CD4-positive, CD25-positive, alpha-beta regulatory T cell (primary cell): ENCODE measurements around the gene SH3D19. TPM values are rescaled to one million over a fixed set of nuclear protein-coding genes. Genes with fewer than 3 reads are reported as not detected.

Experiments used
- ATAC-seq, 2 donors: fragments of 150-1000 bp; cut with Tn5 transposase; one replicate each; pipeline ENCODE4 v1.10.0; 2021; ENCODE audit warnings: low read depth in 2 of 2, moderate number of reproducible peaks in 2 of 2, moderate library complexity in 1 of 2
- DNase-seq, 3 donors: peaks; one replicate each; pipeline versions ENCODE4 v3.0.0 to v3.0.0-alpha.2; 2012 to 2022; ENCODE audit warnings: mixed read lengths in 1 of 3
- H3K27ac ChIP-seq: one replicate; pipeline ENCODE4 v1.7.0; 2013; ENCODE audit warnings: mild to moderate bottlenecking, low read length; ENCODE audit not compliant: insufficient read depth, poor library complexity, severe bottlenecking
- H3K27me3 ChIP-seq: one replicate; pipeline ENCODE4 v1.7.0; 2013; ENCODE audit warnings: low read length; ENCODE audit not compliant: control insufficient read depth, insufficient read depth
- H3K36me3 ChIP-seq: one replicate; pipeline ENCODE4 v1.7.0; 2013; ENCODE audit warnings: mild to moderate bottlenecking, low read length, moderate library complexity; ENCODE audit not compliant: control insufficient read depth, insufficient read depth
- H3K4me1 ChIP-seq: 2 replicates; pipeline ENCODE4 v1.7.0; 2013; ENCODE audit warnings: mild to moderate bottlenecking, low read length; ENCODE audit not compliant: insufficient read depth, control insufficient read depth, poor library complexity, severe bottlenecking
- H3K4me3 ChIP-seq: one replicate; pipeline ENCODE4 v1.7.0; 2013; ENCODE audit warnings: low read depth, mild to moderate bottlenecking, low read length, moderate library complexity
- H3K9me3 ChIP-seq, 2 experiments: 1 replicate in 1 of 2; 2 replicates in 1 of 2; pipeline ENCODE4 v1.7.0; 2013; ENCODE audit warnings: low read length in 2 of 2, mild to moderate bottlenecking in 1 of 2, moderate library complexity in 1 of 2; ENCODE audit not compliant: control insufficient read depth in 2 of 2
- H3K27ac Mint-ChIP-seq, 3 donors: one replicate each; pipeline ENCODE4 v1.8.0; 2020 to 2022; ENCODE audit warnings: mild to moderate bottlenecking in 3 of 3, mixed read lengths in 3 of 3, moderate library complexity in 2 of 3
- H3K27me3 Mint-ChIP-seq: one replicate; pipeline ENCODE4 v1.8.0; 2022; ENCODE audit warnings: mild to moderate bottlenecking, mixed read lengths
- H3K36me3 Mint-ChIP-seq: one replicate; pipeline ENCODE4 v1.8.0; 2020; ENCODE audit warnings: mixed read lengths
- H3K4me1 Mint-ChIP-seq, 4 donors: one replicate each; pipeline ENCODE4 v1.8.0; 2020 to 2022; ENCODE audit warnings: mixed read lengths in 4 of 4, mild to moderate bottlenecking in 1 of 4
- H3K4me3 Mint-ChIP-seq, 4 donors: one replicate each; pipeline ENCODE4 v1.8.0; 2020 to 2022; ENCODE audit warnings: mild to moderate bottlenecking in 4 of 4, mixed read lengths in 4 of 4, moderate library complexity in 3 of 4
- H3K9me3 Mint-ChIP-seq, 7 donors: one replicate each; pipeline ENCODE4 v1.8.0; 2020 to 2022; ENCODE audit warnings: mixed read lengths in 7 of 7, mild to moderate bottlenecking in 3 of 7, moderate library complexity in 2 of 7
- polyA plus RNA-seq, 4 donors: library from polyadenylated mRNA; unstranded; fragments of 300-500 nt; fragmentation: Illumina TruSeq; gene quantifications; one replicate each; pipeline ENCODE4 v1.2.3, GENCODE V29; 2021
- total RNA-seq: library from RNA; stranded (reverse); gene quantifications from one replicate; pipeline ENCODE4 v1.2.3, GENCODE V29; 2022

Gene SH3D19
- total and polyA plus RNA-seq, 5 donors from 2014 or later: 0.37 to 2.4 (median 0.83) TPM; not detected in 1

DNA sequence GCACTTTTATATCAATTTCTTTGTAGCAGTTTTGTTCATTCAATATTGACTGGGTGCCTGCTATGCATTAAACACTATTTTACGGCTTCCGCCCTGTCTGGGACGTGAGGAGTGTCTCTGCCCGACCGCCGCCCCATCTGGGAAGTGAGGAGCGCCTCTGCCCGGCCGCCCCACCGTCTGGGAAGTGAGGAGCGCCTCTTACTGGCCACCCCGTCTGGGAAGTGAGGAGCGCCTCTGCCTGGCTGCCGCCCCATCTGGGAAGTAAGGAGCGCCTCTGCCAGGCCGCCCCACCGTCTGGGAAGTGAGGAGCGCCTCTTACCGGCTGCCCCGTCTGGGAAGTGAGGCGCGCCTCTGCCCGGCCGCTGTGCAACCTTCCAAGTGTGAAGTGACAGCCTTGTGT, 157.8 kb downstream of the SH3D19 start:
- Histone ChIP-seq H3K27me3 (peaks cover 2% of the 10 kb centered on the region), H3K9me3 (no peaks in the 10 kb centered on the region), H3K27ac (no peak overlapping the region), H3K4me3 (no peak overlapping the region), H3K36me3 (no peaks in the 10 kb centered on the region), H3K4me1 (no peaks in the 10 kb centered on the region)
- Mint-ChIP-seq H3K9me3 (no peaks in the 10 kb centered on the region), H3K27ac (no peak overlapping the region), H3K4me1 (no peaks in the 10 kb centered on the region), H3K4me3 (no peak overlapping the region), H3K36me3 (no peaks in the 10 kb centered on the region), H3K27me3 (peaks cover 10% of the 10 kb centered on the region)
- DNase-seq (no peak), ATAC-seq (no peak)

DNA sequence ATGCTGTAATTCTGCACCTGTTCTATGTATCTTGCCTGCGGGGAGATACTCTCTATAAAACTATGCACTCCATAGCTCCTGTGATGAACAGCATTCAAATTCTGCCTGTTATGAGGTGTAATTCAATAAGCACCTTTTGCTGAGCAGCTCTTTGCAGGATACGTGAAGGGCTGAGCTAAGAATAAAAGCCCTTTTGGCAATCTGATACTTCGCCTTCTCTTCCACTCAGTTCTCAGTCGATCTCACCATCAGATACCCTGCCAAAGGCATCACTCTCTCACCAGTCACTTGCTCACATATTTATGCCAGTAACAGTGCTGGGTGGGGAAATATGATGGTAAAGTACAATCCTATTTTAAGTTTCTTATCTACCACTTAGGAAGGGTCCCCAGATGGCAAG, 158.8 kb downstream of the SH3D19 start:
- Mint-ChIP-seq H3K9me3 (no peaks in the 10 kb centered on the region), H3K27ac (no peak overlapping the region), H3K36me3 (no peaks in the 10 kb centered on the region)

DNA sequence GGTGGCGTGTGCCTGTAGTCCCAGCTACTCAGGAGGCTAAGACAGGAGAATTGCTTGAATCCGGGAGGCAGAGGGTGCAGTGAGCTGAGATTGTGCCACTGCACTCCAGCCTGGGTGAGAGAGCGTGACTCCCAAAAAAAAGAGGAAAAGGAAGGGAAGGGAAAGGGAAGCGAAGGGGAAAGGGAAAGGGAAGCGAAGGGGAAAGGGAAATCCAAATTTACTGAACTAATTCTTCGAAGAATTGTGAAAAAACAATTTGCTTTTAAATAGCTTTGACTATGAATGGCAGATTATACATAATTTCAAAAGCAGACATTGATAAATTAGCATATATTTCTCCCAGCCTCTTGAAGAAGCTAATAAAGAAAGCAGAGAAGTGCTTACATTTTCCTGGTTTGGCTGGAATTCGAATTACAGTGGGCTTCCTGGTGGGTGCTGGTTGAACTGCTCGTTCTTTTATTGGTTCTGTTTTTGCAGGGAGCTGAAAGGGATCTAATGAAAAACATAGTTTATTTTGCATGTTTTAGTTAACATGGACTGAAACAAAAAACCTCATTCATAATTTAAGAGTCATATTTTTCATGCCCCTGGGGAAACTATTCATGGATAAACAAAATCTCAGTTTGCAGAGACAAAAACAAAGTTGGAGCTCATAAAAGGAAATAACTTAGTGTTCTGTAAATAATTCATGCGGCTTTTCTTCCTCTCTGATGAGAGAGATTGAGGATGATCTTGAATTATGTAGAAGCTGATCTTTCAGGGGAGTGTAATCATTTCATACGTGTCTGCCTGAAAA, 160.0 kb downstream of the SH3D19 start:
- H3K27ac Mint-ChIP-seq: no peak overlapping the region
- no peaks in the 10 kb centered on the region for H3K36me3 Mint-ChIP-seq
- no peak for ATAC-seq
- H3K9me3 Mint-ChIP-seq: no peaks in the 10 kb centered on the region
- Histone ChIP-seq H3K27me3 (peaks cover 2% of the 10 kb centered on the region), H3K9me3 (no peaks in the 10 kb centered on the region), H3K27ac (no peak overlapping the region), H3K36me3 (no peaks in the 10 kb centered on the region), H3K4me1 (no peaks in the 10 kb centered on the region), H3K4me3 (no peak overlapping the region)
- no peak for DNase-seq
- peaks cover 21% of the 10 kb centered on the region for H3K27me3 Mint-ChIP-seq
- H3K4me1 Mint-ChIP-seq: no peaks in the 10 kb centered on the region
- H3K4me3 Mint-ChIP-seq: no peak overlapping the region

More for the DNA sequence above, 158.8 kb downstream of the SH3D19 start:
- no peaks in the 10 kb centered on the region for H3K4me1 Mint-ChIP-seq
- ATAC-seq (no peak), DNase-seq (no peak)
- H3K27me3 Mint-ChIP-seq: peaks cover 16% of the 10 kb centered on the region
- H3K4me3 Mint-ChIP-seq: no peak overlapping the region
- peaks cover 2% of the 10 kb centered on the region for H3K27me3 ChIP-seq
- H3K9me3 ChIP-seq: no peaks in the 10 kb centered on the region
- H3K27ac ChIP-seq: no peak overlapping the region
- no peaks in the 10 kb centered on the region for H3K36me3 ChIP-seq
- H3K4me3 ChIP-seq: no peak overlapping the region
- H3K4me1 ChIP-seq: no peaks in the 10 kb centered on the region

DNA sequence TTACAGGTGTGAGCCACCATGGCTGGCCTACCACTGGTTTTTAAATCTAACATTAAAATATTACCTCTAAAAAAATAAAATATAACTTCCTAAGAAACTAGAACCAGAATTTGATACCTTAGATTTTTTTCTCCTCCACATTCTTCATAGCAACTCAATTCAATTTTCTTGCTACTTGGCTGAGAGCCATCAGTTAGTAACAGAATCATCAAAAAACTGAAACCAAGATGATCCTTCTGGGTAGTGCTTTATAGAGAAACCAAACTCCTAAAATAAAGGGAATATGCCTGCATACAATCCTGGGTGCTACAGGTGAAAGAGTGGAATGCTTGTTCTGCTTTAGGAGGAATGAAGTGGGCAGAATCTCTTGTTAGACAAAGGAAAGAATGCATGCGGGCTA, 161.6 kb downstream of the SH3D19 start:
- Histone ChIP-seq H3K27ac (no peak overlapping the region), H3K9me3 (no peaks in the 10 kb centered on the region), H3K4me1 (no peaks in the 10 kb centered on the region), H3K36me3 (no peaks in the 10 kb centered on the region), H3K4me3 (no peak overlapping the region), H3K27me3 (peaks cover 2% of the 10 kb centered on the region)
- no peak for ATAC-seq
- Mint-ChIP-seq H3K9me3 (no peaks in the 10 kb centered on the region), H3K36me3 (no peaks in the 10 kb centered on the region), H3K4me3 (no peak overlapping the region), H3K27ac (no peak overlapping the region), H3K4me1 (no peaks in the 10 kb centered on the region), H3K27me3 (peaks cover 25% of the 10 kb centered on the region)
- DNase-seq: no peak

DNA sequence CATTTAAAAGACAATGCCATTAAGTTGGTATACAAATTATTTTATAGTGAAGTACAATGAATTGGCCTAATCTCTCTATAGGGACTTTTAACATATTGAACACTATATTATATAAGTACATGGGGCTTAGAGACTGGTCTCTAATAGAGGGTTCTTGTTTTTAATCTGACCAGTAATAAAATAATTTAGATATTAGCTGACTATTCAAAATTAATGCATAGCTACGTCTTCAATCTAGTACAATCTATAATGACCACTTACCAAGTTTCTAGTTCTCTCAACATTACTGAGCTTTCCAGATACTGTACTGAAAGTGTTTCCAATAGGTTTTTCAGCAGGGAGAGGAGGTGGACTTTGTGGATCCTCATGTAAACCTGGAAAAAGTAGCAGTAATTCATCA, 166.4 kb downstream of the SH3D19 start:
- Mint-ChIP-seq H3K4me3 (no peak overlapping the region), H3K27ac (no peak overlapping the region), H3K9me3 (peaks cover 0 to 8% (median 0%) of the 10 kb centered on the region in 7 donors), H3K27me3 (peaks cover 28% of the 10 kb centered on the region), H3K36me3 (no peaks in the 10 kb centered on the region), H3K4me1 (no peaks in the 10 kb centered on the region)
- H3K4me1 ChIP-seq: no peaks in the 10 kb centered on the region
- H3K9me3 ChIP-seq: no peaks in the 10 kb centered on the region
- no peak for ATAC-seq
- no peak overlapping the region for H3K27ac ChIP-seq
- no peaks in the 10 kb centered on the region for H3K36me3 ChIP-seq
- H3K4me3 ChIP-seq: no peak overlapping the region
- no peak for DNase-seq
- H3K27me3 ChIP-seq: no peaks in the 10 kb centered on the region

DNA sequence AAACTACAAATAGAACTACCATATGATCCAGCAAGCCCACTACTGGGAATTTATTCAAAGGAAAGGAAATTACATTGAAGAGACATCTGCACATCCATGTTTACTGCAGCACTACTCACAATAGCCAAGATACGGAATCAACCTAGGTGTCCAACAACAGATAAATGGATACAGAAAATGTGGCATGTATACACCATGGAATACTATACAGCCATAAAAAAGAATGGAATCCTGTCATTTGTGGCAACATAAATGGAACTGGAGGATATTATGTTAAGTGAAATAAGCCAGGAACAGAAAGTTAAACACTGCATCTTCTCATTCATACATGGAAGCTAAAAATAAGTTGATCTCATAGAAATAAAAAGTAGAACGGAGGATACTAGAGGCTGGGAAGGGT, 167.9 kb downstream of the SH3D19 start:
- Histone ChIP-seq H3K4me3 (no peak overlapping the region), H3K4me1 (no peaks in the 10 kb centered on the region), H3K27ac (no peak overlapping the region), H3K36me3 (no peaks in the 10 kb centered on the region), H3K27me3 (no peaks in the 10 kb centered on the region), H3K9me3 (no peaks in the 10 kb centered on the region)
- no peak overlapping the region for H3K27ac Mint-ChIP-seq
- H3K27me3 Mint-ChIP-seq: peaks cover 26% of the 10 kb centered on the region
- H3K9me3 Mint-ChIP-seq: peaks cover 0 to 8% (median 0%) of the 10 kb centered on the region in 7 donors
- no peak overlapping the region for H3K4me3 Mint-ChIP-seq
- ATAC-seq (no peak), DNase-seq (no peak)
- H3K4me1 Mint-ChIP-seq: no peaks in the 10 kb centered on the region
- no peaks in the 10 kb centered on the region for H3K36me3 Mint-ChIP-seq

DNA sequence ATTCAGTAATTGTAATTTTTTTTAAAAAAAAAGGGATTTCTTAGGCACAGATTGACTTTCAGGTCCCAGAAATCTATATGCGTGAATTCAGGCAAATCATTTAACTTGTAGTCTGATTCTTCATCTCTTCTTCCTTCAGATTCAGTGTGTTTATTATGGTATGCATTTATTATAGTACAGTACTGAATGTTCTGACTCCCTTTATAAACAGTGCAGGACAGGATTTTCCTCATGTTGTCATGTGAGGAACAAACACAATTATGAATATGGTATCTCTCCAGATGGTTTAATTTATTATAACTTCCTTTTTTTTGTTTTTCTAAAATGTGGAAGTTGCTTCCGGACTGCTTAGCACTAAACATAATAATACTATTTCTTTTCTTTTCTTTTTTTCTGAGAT, 171.8 kb downstream of the SH3D19 start:
- H3K27ac ChIP-seq: no peak overlapping the region
- peaks cover 0 to 8% (median 0%) of the 10 kb centered on the region in 7 donors for H3K9me3 Mint-ChIP-seq
- H3K4me3 ChIP-seq: no peak overlapping the region
- H3K27ac Mint-ChIP-seq: no peak overlapping the region
- H3K4me1 ChIP-seq: no peaks in the 10 kb centered on the region
- no peaks in the 10 kb centered on the region for H3K36me3 Mint-ChIP-seq
- DNase-seq: no peak
- no peaks in the 10 kb centered on the region for H3K27me3 ChIP-seq
- H3K9me3 ChIP-seq: no peaks in the 10 kb centered on the region
- H3K27me3 Mint-ChIP-seq: peaks cover 11% of the 10 kb centered on the region
- ATAC-seq: no peak
- peaks cover 0 to 5% (median 0%) of the 10 kb centered on the region in 4 donors for H3K4me1 Mint-ChIP-seq
- H3K4me3 Mint-ChIP-seq: no peak overlapping the region
- H3K36me3 ChIP-seq: no peaks in the 10 kb centered on the region

DNA sequence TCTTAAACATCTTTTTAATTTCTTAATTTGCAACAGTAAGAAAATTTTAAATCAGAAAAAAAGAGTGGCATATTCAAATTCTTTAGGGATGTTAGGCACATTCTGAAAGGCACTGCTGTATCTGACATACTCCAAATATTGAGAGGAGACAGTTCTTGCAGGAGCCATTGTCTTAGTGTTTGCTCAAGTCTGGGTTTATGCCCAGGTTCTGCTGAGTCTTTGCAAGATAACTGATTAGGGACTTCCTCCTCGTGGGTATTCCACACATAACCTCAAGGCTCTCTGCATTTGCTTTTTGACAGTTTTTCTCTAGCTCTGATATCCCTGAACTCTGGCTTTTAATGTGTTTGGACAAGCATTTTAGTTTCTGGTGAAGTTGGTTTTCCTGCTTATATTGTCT, 173.4 kb downstream of the SH3D19 start:
- Mint-ChIP-seq H3K27me3 (peaks cover 6% of the 10 kb centered on the region), H3K4me3 (no peak overlapping the region), H3K9me3 (peaks cover 0 to 1% (median 0%) of the 10 kb centered on the region in 7 donors), H3K4me1 (peaks cover 0 to 5% (median 0%) of the 10 kb centered on the region in 4 donors), H3K27ac (no peak overlapping the region), H3K36me3 (no peaks in the 10 kb centered on the region)
- no peak for DNase-seq
- ATAC-seq: no peak
- no peaks in the 10 kb centered on the region for H3K36me3 ChIP-seq
- H3K9me3 ChIP-seq: no peaks in the 10 kb centered on the region
- no peaks in the 10 kb centered on the region for H3K27me3 ChIP-seq
- H3K4me3 ChIP-seq: no peak overlapping the region
- no peaks in the 10 kb centered on the region for H3K4me1 ChIP-seq
- no peak overlapping the region for H3K27ac ChIP-seq
